Measurements from ENCODE around the gene TIMP3. TPM values are rescaled to one million over a fixed set of nuclear protein-coding genes. Genes with fewer than 3 reads are reported as not detected.

TIMP3 gene
- total RNA-seq, 1 donor from 2014 or later: 12.2 TPM

DNA sequence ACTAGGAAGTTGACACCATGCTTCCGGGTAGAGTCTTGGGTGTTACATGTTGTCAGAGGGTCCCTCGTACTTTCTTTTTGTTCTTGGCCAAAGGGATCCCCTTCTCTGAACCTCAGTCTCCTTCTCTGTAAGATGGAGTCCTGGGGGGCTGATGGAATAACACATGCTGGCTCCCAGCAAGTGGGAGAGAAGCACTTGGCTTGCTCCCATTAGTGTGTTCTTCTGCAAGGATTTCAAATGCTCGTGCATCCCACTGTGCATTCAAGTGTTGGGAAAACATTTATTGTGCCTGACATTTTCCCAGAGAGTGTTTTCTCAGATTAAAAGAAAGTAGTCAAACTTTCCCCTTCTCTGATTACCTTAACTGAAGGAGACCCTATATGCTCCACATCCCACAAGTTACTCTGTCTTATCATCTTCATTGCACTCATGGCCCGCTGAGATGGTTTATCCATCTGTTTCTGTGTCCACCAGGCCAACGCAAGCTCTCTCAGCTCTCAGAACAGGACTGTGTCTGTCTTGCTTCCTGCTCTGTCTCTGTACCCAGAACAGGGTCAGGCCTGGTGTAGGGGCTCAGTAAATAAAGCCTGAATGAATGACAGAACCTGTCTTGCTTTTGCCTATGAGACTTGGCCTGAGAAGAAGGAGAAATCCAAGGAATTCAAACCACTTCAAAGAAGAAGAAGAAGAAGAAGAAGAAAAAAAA, 16.0 kb upstream of the TIMP3 start:
- FAIRE-seq (no peak), DNase-seq (ENCODE audit: low spot score in 2 of 2) (no peak)

DNA sequence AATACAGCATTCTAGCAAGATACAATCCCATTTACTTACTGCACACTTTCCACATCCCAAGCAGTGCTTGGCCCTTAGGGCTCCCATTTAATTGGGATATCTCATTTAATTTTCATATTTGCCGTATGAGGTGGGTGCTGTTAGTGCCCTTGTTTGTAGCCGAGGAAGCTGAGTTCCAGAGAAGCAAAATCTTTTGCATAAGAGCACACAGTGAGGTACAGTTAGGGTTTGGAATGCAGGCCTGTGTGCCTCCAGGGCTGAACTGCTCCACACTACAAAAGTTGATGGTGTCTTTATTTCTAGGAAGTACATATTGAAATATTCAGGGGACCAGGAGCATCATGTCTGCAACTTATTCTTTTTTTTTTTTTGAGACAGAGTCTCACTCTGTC, 15.5 kb upstream of the TIMP3 start:
- DNase-seq (ENCODE audit: low spot score in 2 of 2) (no peak), FAIRE-seq (no peak)

DNA sequence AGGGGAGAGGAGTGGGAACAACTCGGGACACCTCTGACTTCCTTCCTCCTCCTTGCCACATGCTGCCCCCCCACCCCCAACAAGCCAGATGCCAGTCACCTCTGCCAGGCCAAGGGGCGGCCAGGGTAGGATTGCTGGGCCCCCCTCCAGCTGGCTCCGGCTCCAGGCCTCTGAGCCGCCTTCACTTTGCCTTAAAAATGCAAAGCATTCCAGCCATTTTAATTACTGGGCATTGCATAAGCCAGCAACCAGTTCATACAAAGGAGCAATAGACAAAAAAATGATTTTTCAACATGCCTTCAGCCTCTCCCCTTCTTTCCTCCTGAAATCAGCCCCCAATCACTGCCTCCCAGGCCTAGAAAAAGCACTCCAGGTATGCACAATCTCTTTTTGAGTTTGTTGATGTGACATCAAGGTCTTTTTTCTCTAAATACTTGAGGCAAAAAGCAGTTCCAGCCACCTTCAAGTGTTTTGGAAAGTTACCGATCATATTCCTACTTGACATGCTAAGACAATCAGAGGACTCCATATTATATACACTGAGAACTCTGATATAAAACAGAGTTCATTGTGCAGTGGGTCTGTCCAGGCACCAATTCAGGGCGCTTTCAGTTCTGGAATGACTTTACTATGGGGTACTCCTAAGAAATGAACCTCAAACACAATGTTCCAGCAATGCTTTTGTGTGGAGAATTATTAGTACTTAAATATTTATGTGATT, 12.4 kb upstream of the TIMP3 start:
- FAIRE-seq (no peak), DNase-seq (ENCODE audit: low spot score in 2 of 2) (no peak)

DNA sequence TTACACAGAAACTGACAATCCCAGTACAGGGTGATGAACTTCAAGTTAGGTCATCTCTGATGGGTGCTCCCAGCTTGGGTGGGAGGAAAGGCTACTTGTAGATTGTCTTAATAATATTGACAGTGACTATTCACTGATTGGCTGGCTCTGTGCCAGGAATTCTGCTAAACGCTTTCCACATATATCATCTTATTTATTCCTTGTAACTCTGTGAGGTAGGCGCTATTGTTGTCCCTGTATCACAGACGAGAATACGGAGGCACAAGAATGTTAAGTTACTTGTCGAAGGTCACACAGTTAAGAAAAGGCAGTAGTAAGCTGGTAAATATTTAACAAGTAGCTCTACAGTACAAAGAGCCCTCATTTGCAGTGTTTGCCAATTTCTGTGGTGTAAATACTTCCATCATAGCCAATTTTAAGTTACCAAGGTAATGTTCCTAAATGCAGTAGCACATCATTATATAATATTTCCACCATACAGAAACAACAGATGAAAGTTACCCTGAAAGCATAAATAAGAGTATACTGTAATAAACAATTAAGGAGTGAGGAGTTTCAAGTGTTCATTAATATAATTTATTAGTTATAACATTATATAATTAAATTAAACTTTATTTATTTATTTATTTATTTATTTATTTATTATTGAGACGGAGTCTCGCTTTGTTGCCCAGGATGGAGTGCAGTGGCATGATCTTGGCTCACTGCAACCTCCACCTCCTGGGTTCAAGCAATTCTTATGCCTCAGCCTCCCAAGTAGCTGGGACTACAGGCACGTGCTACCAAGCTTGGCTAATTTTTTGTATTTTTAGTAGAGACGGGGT, 11.5 kb upstream of the TIMP3 start:
- DNase-seq (ENCODE audit: low spot score in 2 of 2) (no peak), FAIRE-seq (peak; percentile 23)

DNA sequence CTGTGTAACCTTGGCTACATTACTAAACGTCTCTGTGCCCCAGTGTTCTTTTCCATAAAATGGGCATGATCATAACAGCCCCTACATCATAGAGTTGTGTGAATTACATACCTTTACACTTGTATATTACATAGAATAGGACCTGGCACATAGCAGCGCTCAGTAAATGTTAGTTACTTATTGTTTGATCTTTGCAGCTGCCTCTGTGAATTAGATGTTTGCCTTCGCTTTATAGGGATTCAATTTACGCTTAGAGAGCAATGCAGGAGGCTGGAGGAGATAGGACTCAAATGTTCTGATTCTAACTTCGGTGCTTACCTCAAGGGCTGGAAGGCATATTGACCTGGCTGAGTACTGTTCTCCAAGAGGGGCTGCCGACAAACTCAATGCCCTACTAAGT, 10.4 kb upstream of the TIMP3 start:
- no peak for FAIRE-seq
- no peak for DNase-seq (ENCODE audit: low spot score in 2 of 2)

DNA sequence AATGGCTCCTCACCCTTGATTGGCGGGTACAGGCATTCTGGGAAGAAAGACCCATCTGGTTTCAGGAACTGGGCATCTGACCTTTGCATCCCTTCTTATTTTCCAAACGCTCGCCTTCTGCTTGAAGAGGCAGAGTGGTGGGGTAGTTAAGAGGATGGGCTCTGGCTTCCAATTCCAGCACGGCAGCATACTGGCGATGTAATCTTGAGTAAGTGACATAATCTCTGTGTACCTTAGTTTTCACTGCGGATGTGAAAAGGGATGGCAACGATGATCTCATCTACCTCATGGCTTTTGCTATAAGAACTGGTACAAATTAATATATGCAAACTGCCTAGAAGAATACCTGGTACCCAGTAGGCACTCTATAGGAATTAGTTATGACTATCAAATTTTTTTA, 10.0 kb upstream of the TIMP3 start:
- no peak for FAIRE-seq

DNA sequence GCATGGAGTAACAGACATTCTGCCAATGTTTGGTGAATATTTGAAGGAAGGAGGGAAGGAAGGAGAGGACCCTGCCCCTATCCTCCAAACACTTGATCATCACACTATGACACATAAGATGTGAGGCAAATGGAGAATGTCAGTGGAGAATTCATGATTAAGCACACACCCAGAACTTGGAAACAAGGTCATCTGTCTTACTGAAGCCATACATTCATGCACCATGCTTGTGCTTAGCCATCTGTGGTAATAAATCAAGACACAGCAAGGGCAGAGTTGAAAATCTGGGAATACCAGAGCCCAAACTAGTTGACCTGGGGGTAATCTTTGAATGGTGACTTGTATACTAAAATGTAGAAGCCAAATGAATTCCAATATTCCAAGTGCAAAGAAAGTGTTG, 7.9 kb upstream of the TIMP3 start:
- FAIRE-seq (no peak), DNase-seq (ENCODE audit: low spot score in 2 of 2) (no peak)

More for the DNA sequence above, 10.0 kb upstream of the TIMP3 start:
- no peak for DNase-seq (ENCODE audit: low spot score in 2 of 2)

DNA sequence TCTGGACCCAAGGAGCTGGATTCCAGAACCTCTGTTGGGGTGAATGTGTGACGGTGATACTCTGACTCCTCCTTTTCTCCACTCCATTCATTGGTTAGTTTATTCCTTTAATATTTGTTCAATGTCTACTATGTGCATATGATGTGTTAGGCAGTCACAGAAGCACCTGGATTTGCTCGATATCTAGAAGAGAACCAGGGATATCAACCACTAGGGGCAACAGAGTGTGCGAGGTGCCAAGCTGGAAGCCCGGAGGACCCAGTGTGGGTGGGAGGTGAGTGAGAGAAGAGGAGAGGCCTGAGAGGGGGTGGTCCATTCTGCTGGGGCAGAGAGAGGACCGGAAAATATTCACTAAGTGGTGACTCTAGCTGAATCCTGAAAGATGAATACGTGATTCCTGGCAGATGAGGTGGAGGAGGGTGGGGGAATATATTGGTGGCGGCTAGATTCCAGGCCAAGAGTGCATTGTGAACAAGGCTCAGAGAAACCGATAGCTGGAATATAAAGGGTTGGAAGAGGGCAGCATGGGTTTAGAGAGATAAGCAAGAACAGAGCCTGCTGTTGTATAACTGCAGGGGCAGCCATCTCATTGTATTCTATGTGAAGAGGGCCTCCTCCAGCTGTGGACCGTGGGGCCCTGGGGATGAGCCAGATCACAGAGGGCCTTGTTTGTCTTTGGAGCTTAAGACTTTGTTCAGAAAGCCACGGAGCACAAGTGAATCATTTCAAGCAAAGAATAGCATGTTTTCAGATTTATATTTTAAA, 6.9 kb upstream of the TIMP3 start:
- no peak for DNase-seq (ENCODE audit: low spot score in 2 of 2)
- no peak for FAIRE-seq

DNA sequence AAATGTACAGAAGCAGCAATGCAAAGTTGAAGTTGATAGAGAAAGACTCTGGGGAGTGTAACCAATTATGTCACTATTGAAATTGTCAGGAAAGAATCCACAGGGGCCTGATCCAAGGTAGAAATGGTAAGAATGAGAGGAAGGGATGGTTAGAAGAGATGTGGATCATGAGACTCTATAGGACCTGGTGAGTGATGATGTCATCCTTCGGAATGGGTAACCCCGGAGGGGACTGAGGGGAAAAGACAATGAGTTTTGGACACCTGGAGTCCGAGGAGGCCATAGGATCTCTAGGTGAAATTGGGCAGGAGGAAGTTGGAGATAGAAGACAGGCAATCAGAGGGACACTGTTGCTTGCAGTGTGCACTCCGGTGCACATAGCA, 6.3 kb upstream of the TIMP3 start:
- FAIRE-seq (no peak), DNase-seq (ENCODE audit: low spot score in 2 of 2) (no peak)

DNA sequence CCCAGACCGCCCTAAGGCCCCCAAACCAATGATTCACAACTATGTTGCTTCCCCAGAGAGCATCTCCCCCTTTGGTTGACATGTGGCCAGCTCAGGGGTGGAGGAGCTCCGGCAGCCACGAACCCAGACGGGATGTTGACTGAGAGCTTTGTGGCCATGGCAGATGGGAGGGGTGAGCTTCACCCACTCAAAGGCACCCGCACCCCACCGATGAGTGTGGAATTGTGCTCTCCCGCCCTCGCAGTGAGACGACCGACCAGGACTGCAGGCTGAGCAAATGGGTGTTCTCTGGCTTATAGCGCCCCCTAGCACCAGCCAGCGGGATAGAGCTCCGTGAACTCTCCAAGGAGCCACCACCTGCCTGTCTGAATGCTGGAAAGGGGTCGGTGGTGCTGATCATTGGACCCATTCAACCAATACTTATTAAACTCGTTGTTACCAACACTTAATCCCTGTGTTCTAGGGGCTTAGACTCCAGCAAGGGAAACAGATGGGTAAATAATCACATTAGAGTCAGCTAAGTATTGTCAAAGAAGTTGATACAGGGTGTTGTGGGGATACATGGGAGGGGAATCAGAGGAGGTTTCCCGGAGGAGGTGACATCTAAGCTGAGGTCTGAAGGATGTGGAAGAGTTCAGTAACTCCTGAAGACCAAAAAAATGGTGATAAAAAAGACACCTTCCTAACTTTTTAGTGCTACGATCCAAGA, 4.5 kb upstream of the TIMP3 start:
- FAIRE-seq: no peak
- peak; percentile 71 to 73 for DNase-seq (ENCODE audit: low spot score in 2 of 2)

DNA sequence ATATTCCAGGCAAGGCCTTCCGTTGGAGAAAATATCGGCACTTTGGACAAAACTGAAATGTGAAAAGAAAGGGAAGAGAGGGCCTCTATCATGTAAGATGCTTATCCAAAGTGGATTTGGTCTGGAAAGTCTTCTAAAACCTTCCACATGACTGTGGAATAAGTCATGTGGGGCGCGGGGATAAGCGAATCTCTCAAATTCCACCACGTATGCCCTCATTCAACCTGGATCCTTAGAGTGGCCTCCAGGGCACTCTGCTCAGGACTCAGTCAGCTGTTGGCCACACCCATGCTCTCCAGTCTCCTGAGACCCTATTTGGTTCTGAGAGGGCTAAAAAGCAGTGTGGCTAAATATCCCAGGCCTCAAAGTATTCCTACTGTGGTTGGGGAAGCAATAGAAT, 2.0 kb upstream of the TIMP3 start:
- DNase-seq (ENCODE audit: low spot score in 2 of 2): no peak
- FAIRE-seq: no peak

DNA sequence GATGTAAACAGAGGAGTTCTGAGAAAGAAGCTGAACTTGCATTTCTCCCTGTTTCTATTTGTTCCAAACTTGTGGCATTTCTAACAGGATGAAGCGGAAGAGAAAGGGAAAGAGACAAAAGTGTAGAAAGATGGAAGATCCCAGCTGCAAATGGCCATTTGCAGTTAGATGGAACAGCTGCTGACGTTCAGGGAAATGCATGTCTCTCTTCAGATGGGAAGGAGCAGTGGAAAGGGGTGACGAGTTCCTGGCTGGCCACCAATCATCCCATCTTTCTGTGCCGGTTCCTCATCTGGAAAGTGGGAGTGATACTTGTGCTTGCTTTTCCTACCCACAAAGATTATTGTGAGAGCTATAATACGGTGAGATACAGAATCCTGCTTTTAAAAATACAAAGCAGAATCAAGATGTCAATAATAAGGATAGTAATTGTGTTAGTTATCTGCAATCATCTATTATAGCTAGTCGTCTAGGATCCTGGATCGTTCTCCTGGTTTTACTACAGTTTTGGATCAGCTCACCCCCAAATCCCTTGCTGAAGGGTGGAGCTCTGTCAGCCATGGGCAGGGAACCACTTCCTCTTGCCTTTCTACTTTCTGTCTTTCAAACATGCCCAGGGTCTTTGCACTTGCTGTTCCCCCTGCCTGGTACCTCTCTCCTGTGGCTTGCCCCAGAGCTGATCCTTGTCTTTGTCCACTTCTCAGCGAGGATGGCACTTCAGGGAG, 1.2 kb upstream of the TIMP3 start:
- no peak for FAIRE-seq
- DNase-seq (ENCODE audit: low spot score in 2 of 2): no peak

DNA sequence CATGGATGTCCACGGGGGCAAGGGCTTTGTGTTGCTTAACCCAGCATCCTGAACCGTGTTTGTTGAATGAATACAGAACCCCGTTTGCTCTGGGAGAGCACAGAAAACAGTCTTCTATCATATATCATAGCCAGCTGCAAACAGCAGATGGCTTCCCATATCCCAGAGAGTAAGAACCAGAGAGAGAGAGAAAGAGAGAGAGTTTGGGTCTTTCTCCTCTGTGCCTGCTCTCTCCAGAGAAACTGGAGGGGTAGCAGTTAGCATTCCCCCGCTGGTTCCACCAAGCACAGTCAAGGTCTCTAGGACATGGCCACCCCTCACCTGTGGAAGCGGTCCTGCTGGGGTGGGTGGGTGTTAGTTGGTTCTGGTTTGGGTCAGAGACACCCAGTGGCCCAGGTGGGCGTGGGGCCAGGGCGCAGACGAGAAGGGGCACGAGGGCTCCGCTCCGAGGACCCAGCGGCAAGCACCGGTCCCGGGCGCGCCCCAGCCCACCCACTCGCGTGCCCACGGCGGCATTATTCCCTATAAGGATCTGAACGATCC, 440 bp upstream of the TIMP3 start:
- DNase-seq (ENCODE audit: low spot score in 2 of 2): no peak
- no peak for FAIRE-seq

DNA sequence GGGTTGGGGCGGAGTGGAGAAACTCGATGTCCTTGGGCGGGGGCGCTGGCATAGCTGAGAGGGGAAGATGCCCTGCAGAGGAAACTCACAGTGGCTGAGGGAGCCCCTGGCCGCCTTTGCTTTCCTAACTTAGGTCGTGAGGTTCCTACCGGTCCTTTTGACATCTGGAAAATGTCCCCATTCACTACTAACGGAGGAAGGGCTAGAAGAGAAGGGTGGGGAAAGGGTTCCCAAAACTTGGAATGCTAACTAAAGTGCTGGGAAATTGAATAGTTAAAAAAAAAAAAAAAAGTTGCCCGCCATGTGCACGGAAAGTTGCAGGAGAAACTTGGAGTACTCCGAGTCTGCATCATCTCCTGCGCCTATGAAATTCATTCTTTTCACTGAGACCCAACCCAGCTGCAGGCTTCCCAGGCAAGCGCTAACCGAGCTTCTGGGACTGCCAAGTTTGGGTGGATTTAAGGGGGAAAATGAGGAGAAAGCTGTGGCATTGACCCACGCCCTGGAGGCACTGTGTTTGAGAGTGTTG, 796 bp downstream of the TIMP3 start:
- FAIRE-seq (no peak), DNase-seq (ENCODE audit: low spot score in 2 of 2) (no peak)

DNA sequence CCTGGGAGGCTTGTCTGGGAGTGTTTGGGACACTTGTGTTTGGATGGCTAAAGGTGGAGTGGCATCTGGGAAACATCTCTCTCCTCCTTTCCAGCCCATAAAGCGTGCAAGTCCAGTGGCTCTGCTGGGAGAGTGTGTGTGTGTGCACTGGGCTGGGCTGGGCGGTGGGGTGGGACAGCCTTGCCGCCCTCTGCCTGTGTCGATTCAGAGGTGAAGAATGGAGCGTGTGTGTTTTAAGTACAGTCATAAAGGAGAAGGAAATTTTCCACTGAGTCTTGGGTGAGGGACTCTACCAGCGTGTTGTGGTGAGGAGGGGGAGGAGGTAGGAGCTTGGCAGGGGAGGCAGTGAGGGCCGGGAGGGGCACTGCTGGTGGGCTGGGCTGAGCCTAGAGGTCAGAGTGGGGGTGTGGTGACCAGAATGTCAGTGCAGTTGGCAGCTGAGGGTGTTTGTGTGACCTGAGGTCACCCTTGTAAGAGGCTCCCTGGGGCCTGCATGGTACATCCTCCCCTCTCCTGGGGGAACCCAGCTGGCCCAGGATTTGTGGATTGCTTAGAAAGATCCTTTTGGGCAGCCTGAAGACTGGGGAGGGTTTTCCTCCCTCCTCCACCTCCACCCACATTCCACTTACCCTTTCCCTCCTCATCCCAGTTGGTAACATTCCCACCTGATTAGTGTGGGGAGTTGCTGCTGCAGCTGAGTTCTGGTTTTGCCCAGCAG, 1.7 kb downstream of the TIMP3 start:
- FAIRE-seq: no peak

DNA sequence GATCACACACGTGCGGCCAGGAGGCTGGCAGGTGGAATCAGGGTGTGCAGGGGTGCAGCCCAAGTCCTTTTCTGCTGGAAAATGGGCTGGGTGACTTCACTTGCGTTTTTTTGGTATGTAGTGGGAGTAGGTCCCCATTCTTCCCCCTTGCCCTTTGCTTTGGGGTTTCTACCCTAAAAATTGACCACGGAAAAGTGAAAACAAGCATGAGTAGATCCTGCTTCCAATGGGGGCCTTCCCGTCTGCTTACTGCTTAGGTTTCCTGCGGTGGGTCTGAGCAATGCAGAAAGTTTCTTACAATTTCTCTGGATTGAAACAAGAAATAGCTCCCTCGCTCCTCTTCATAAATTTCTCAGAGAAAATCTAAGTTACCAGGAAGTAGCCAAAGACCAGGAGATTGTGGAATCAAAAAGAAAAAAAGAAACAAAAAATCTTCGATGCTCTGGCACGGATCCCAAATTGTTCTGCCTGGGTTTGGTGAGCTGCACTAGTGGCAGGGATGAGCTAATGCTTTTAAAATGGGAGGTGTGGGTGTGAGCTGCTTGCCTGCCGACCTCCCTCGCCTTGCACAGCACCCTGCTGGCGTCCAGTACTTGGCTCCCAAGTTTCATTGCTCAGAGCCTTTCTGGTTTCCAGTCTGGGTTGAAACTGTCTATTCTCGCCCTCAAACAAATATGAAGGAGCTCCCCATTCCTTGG, 2.4 kb downstream of the TIMP3 start:
- DNase-seq (ENCODE audit: low spot score in 2 of 2): no peak
- FAIRE-seq: no peak

More for the DNA sequence above, 1.7 kb downstream of the TIMP3 start:
- DNase-seq (ENCODE audit: low spot score in 2 of 2): no peak

DNA sequence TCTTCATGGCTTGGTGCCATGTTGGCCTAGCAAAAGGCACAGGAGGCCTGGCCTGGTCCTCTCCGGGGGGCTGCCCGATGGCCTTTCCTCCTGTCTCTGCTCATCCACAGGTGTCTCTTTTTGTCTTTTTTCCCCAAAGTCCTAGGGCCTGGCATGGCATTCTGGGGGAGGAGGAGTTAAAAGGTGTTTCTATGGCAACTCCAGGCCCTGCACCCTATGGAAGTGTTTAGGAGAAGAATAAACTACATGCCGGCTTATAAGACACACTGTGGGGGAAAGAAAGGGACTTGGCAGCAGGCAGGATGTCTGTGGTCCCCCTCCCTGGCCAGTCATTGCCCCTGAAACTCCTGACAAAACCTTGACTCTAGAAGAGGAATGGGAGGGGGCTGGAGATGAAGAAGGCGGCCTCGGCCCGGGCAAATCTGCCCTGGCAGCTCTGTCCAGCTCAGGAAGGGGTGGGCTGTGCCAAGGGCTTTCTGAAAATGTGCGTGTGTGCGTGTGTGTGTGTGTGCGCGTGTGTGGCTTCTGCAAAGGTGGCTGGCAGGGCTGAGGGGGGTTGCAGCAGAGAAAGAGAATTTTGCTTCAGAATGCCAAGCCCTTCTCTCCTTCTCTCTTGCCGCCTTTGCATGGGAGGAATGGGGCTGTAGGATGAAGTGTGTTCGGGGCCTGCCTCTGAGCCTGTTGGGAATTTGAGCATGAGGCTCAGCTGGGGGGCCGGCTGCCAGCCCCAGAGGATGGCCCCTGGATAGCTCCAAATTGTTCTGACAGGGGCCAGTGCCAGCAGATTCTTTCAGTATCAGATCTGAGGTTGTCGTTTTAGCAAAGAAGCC, 3.2 kb downstream of the TIMP3 start:
- DNase-seq (ENCODE audit: low spot score in 2 of 2): no peak
- FAIRE-seq: no peak

Measured in frontal cortex (tissue), 4 donors.